Bronchial epithelial cell (primary cell): ENCODE results near the gene HACD2. TPM values are rescaled to one million over a fixed set of nuclear protein-coding genes. Genes with fewer than 3 reads are reported as not detected.

Experiments
- DNase-seq: peaks from one replicate; pipeline ENCODE4 v3.0.0-alpha.2; 2010; ENCODE audit warnings: low read depth
- FAIRE-seq: peaks from 2 replicates; lab custom pipeline; 2011; peaks lifted over from hg19 to GRCh38; lab: Jason Lieb, UNC
- H3K27me3 ChIP-seq: 2 replicates; pipeline ENCODE4 v1.5.1; 2011; ENCODE audit warnings: low read length; ENCODE audit not compliant: control insufficient read depth, insufficient read depth
- H3K36me3 ChIP-seq: 2 replicates; pipeline ENCODE4 v1.5.1; 2011; ENCODE audit warnings: low read length; ENCODE audit not compliant: control insufficient read depth, insufficient read depth
- H3K4me3 ChIP-seq: 2 replicates; pipeline ENCODE4 v1.5.1; 2011; ENCODE audit warnings: mild to moderate bottlenecking, low read depth, low read length, control low read depth
- total RNA-seq: library from RNA; depleted of rRNA; stranded (reverse); fragments of >200 nt; gene quantifications from 2 replicates; pipeline ENCODE4 v1.2.1, GENCODE V29; 2014
- TF ChIP-seq, protein P1 (sequence below): IDR thresholded peaks from 2 replicates; pipeline ENCODE4 v1.5.1; 2011; ENCODE audit warnings: mild to moderate bottlenecking, moderate library complexity, low read length, control low read depth, inconsistent platforms; ENCODE audit not compliant: insufficient read depth, severe bottlenecking

The HACD2 gene
- total RNA-seq, 1 donor from 2014 or later, result 46.6 TPM

DNA sequence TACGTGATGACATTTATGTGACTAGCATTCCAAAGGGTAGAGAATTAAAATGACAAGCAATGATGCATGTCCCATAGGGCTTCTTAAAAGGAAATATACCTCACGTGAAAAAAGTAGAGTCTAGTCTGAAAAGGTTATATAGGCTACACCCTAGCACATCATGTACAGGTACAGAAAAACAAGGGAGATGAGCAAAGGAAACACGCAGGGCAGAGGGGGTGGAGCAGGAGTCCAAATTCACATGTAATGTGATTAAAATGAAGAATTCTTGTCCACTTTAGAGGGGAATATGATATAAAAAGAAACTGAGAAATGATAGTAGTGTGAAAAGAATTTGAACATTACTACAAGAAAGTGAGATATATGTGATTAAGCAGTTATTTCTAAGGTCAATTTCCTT, 59.4 kb downstream of the HACD2 start:
- DNase-seq (no peak), FAIRE-seq (no peak)
- Histone ChIP-seq H3K27me3 (no peaks in the 10 kb centered on the region), H3K36me3 (peaks cover 4% of the 10 kb centered on the region), H3K4me3 (no peak overlapping the region)
- TF ChIP-seq, protein P1, sequence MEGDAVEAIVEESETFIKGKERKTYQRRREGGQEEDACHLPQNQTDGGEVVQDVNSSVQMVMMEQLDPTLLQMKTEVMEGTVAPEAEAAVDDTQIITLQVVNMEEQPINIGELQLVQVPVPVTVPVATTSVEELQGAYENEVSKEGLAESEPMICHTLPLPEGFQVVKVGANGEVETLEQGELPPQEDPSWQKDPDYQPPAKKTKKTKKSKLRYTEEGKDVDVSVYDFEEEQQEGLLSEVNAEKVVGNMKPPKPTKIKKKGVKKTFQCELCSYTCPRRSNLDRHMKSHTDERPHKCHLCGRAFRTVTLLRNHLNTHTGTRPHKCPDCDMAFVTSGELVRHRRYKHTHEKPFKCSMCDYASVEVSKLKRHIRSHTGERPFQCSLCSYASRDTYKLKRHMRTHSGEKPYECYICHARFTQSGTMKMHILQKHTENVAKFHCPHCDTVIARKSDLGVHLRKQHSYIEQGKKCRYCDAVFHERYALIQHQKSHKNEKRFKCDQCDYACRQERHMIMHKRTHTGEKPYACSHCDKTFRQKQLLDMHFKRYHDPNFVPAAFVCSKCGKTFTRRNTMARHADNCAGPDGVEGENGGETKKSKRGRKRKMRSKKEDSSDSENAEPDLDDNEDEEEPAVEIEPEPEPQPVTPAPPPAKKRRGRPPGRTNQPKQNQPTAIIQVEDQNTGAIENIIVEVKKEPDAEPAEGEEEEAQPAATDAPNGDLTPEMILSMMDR, result no peak

DNA sequence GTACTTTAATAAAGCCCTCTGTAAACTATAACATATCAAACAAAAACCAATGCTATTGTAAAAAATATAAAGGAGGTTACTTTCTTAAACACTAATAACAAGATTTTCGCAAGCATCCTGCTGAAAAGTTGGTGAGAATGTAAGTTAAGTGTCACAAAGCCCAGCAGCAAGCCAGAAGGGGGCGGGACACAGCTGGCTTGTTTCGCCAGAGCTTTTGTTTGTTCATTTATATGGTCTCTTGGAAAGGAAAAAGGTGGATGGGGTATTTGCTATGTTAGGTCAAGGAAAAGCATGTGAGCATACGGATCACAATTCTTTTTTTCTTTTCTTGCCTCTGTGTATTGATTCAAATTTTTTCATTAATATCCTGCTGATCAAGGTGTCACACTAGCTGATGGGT, 59.9 kb downstream of the HACD2 start:
- DNase-seq, result no peak
- Histone ChIP-seq H3K27me3 (no peaks in the 10 kb centered on the region), H3K4me3 (no peak overlapping the region), H3K36me3 (peaks cover 4% of the 10 kb centered on the region)
- TF ChIP-seq, protein P1, result no peak
- FAIRE-seq, result no peak

DNA sequence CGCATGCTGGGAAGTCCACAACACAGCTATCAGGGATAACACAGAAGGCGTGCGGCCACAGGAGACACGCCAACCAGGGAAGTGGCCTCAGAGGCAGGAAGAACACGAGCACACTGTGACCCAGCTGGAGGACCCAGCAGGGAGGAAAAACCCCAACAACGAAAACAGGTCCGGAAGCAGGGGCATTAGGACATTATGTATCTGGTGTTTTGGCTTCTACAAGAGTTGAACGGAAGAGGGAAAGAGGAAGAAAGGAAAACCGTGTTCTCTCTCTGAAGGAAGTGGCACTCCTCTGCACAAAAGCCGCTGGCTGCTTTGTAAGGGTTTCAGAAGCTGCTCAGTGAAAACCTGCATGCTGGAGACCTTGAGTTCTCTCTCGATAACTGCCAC, 61.8 kb downstream of the HACD2 start:
- FAIRE-seq, result no peak
- DNase-seq, result no peak
- TF ChIP-seq, protein P1, result no peak
- H3K4me3 ChIP-seq, result no peak overlapping the region
- no peaks in the 10 kb centered on the region for H3K27me3 ChIP-seq
- H3K36me3 ChIP-seq, result peaks cover 5% of the 10 kb centered on the region

DNA sequence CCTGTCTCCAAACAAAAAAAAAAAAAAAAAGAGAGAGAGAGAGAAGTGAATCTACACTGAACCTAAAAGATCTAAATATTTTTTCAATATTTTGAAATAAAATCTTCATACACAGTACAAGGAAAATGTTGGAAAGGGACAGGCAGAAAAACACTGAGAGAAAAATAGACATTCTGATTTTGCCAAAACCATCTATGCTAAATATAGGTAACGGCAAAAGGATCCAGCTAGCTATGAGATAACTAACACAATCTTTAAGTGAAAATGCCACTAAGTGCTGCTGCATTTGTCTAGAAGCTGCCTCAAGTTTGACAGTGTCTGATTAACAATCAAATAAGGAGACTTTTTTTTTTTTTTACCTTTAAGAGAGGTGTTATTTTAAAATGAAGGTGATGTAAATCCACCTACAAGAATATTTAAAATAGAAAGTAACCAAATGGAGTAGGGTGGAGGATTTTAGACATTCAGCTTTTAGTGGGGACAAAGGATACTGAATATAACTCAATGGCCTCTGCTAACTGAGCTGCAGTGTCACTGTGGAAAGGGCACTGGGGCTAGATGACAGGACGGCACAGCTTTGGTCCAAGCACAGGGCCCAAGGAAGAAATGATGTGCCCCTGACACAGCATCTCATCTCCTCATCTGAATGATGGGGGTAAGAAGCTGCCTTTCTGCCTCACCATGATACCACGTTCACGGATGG, 62.4 kb downstream of the HACD2 start:
- FAIRE-seq (no peak), DNase-seq (no peak)
- TF ChIP-seq, protein P1, result no peak
- Histone ChIP-seq H3K4me3 (no peak overlapping the region), H3K36me3 (peaks cover 5% of the 10 kb centered on the region), H3K27me3 (no peaks in the 10 kb centered on the region)

DNA sequence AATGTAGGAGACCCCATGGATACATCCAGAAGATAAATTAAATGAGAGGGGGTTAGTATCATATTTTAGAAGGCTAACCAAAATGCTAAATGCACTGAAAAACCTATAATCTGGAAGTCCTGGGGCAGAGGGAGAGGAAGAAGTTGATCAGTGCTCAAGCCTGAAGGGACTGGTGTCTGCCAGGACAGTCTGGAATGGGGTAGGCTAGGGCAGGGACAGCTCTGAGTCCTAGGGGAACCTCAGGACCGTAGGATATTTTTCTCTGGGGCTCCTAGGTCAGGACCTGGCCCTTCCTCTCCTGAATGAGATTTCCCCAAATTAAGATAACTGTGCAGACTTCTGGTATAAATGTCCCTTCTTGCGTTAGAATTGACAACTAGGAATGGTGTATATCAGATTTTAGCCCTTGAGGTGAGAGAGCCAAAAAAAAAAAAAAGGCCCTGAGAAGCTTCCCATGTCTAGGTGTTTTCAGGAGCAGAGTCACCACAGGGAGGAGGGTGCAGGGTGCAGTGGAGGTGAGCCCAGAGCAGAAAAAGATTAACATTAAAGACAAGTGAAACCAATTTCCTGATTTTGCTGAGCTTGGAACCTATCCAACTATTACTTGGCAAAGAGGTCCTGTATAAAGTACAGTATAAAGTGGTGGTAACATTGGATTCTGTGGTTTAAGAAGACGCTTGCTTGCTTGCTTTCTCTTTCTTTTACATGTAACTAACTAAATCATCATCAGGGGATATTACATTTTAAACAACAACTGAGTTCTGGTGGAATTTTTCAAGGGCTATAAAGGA, 63.5 kb downstream of the HACD2 start:
- H3K36me3 ChIP-seq, result peaks cover 5% of the 10 kb centered on the region
- no peak for FAIRE-seq
- H3K27me3 ChIP-seq, result no peaks in the 10 kb centered on the region
- H3K4me3 ChIP-seq, result no peak overlapping the region
- DNase-seq, result no peak
- TF ChIP-seq, protein P1, result no peak
